PC-3 (cell line): ENCODE measurements around the gene CNTNAP2. TPM values are rescaled to one million over a fixed set of nuclear protein-coding genes. Genes with fewer than 3 reads are reported as not detected.

Source experiments
- ATAC-seq: fragments of 200-7000 bp; cut with Tn5 transposase; 2 replicates; pipeline ENCODE4 v1.9.1; 2020; ENCODE audit warnings: mild to moderate bottlenecking, moderate library complexity
- BruUV-seq: library from RNA; stranded (reverse); fragments of 400-500 nt; replicated peaks from 2 replicates; lab custom pipeline; 2021; lab: Mats Ljungman, UMichigan
- CTCF ChIA-PET: fragments of 300-600 bp; sonication (Branson Sonifier 250); formaldehyde crosslinking; loops from one replicate; lab custom pipeline; 2022; ENCODE audit warnings: antibody characterized with exemption; lab: Charles Lee
- POLR2A ChIA-PET: fragments of 300-600 bp; sonication (Branson Sonifier 250); formaldehyde crosslinking; loops from one replicate; lab custom pipeline; 2022; ENCODE audit warnings: antibody characterized with exemption; ENCODE audit not compliant: unreplicated experiment; lab: Charles Lee
- DNase-seq: peaks from one replicate; pipeline ENCODE4 v3.0.0-alpha.2; 2015
- H2AFZ ChIP-seq: fragments of 300-600 bp; sonication (generic); 2 replicates; pipeline ENCODE4 v1.6.0; 2016; ENCODE audit warnings: antibody characterized with exemption, low read length
- H3F3A ChIP-seq: fragments of 300-600 bp; sonication (generic); one replicate; pipeline ENCODE4 v1.6.0; 2017; ENCODE audit warnings: antibody characterized with exemption, low read length, control low read depth, mild to moderate bottlenecking; ENCODE audit not compliant: unreplicated experiment
- H3K27ac ChIP-seq: fragments of 300-600 bp; sonication (generic); 2 replicates; pipeline ENCODE4 v1.5.1; 2016; ENCODE audit warnings: mild to moderate bottlenecking, low read length
- H3K27me3 ChIP-seq: fragments of 300-600 bp; sonication (generic); 2 replicates; pipeline ENCODE4 v1.6.1; 2016; ENCODE audit warnings: low read length, mixed read lengths
- H3K36me3 ChIP-seq: fragments of 300-600 bp; sonication (generic); 2 replicates; pipeline ENCODE4 v1.6.1; 2016; ENCODE audit warnings: low read depth, mixed run types, low read length, mixed read lengths
- H3K4me1 ChIP-seq: fragments of 300-600 bp; sonication (generic); 2 replicates; pipeline ENCODE4 v1.5.1; 2016; ENCODE audit warnings: low read length; ENCODE audit not compliant: insufficient read depth
- H3K4me2 ChIP-seq: fragments of 300-600 bp; sonication (generic); 2 replicates; pipeline ENCODE4 v1.6.0; 2016; ENCODE audit warnings: low read length
- H3K4me3 ChIP-seq: fragments of 300-600 bp; sonication (generic); 2 replicates; pipeline ENCODE4 v1.5.1; 2016; ENCODE audit warnings: mild to moderate bottlenecking, low read length, mixed read lengths
- H3K79me2 ChIP-seq: fragments of 300-600 bp; sonication (generic); 2 replicates; pipeline ENCODE4 v1.6.1; 2017; ENCODE audit warnings: low read length, mixed read lengths
- H3K9ac ChIP-seq: fragments of 300-600 bp; sonication (generic); 2 replicates; pipeline ENCODE4 v1.6.0; 2016; ENCODE audit warnings: mild to moderate bottlenecking, low read length
- H3K9me2 ChIP-seq: fragments of 300-600 bp; sonication (generic); replicated peaks from 2 replicates; pipeline ENCODE4 v1.6.1; 2016; ENCODE audit warnings: mixed run types, low read length, mixed read lengths
- H3K9me3 ChIP-seq: fragments of 300-600 bp; sonication (generic); 2 replicates; pipeline ENCODE4 v1.6.1; 2016; ENCODE audit warnings: low read length, mixed read lengths
- H4K20me1 ChIP-seq: fragments of 300-600 bp; sonication (generic); 2 replicates; pipeline ENCODE4 v1.6.1; 2016; ENCODE audit warnings: low read length, mixed read lengths
- CTCF ChIP-seq: fragments of 300-600 bp; sonication (generic); conservative IDR thresholded peaks from 2 replicates; pipeline ENCODE4 v1.5.1; 2017; ENCODE audit warnings: antibody characterized with exemption, low read depth, mild to moderate bottlenecking, low read length
- EZH2 ChIP-seq: fragments of 300-600 bp; sonication (generic); IDR thresholded peaks from one replicate; pipeline ENCODE4 v1.6.1; 2017; ENCODE audit warnings: antibody characterized with exemption, mild to moderate bottlenecking, low read length; ENCODE audit not compliant: unreplicated experiment
- EZH2phosphoT487 ChIP-seq: fragments of 300-600 bp; sonication (generic); IDR thresholded peaks from 2 replicates; pipeline ENCODE4 v1.6.1; 2018; ENCODE audit warnings: mild to moderate bottlenecking, antibody characterized with exemption, low read length, borderline replicate concordance
- intact Hi-C: fragments of 100-400 bp; cut with micrococcal nuclease; formaldehyde crosslinking; loops from 2 replicates; pipeline ENCODE4 v1.9.0; 2023
- total RNA-seq: library from RNA; depleted of rRNA; stranded (reverse); fragments of >200 nt; gene quantifications from 2 replicates; pipeline ENCODE4 v1.2.3, GENCODE V29; 2014

Gene CNTNAP2
- total RNA-seq, 1 experiment from 2014 or later: 1.5 TPM

GRCh38 chr7:147567043-147567442 lies 1450.4 kb downstream of the CNTNAP2 start:
- no peaks in the 10 kb centered on the region for H3K79me2 ChIP-seq
- H3F3A ChIP-seq: peaks cover 4% of the 10 kb centered on the region
- DNase-seq: no peak
- no peak overlapping the region for H3K4me2 ChIP-seq
- H3K27ac ChIP-seq: no peak overlapping the region
- BruUV-seq: no TSS peak
- intact Hi-C loops: loop anchor here (10.0 kb wide), 1 partner anchor 322 kb away; no protein-coding TSS in a partner anchor
- H3K9me3 ChIP-seq: no peaks in the 10 kb centered on the region
- no peak for ATAC-seq
- TF ChIP-seq EZH2 (no peak), CTCF (no peak), EZH2phosphoT487 (no peak)
- no peaks in the 10 kb centered on the region; the same call in 1 of the 2 replicates for H3K36me3 ChIP-seq
- H3K9me2 ChIP-seq: no peaks in the 10 kb centered on the region
- no peaks in the 10 kb centered on the region for H3K27me3 ChIP-seq
- ChIA-PET POLR2A (no interaction called here), CTCF (no interaction called here)
- no peak overlapping the region for H2AFZ ChIP-seq
- H3K9ac ChIP-seq: no peak overlapping the region
- H4K20me1 ChIP-seq: no peaks in the 10 kb centered on the region
- peaks cover 29% of the 10 kb centered on the region for H3K4me1 ChIP-seq
- H3K4me3 ChIP-seq: no peak overlapping the region

GRCh38 chr7:147569116-147569913 lies 1452.7 kb downstream of the CNTNAP2 start:
- Histone ChIP-seq H3K79me2 (no peaks in the 10 kb centered on the region), H3K9ac (peak overlapping the region; percentile 40), H4K20me1 (no peaks in the 10 kb centered on the region), H3K36me3 (no peaks in the 10 kb centered on the region; the same call in 1 of the 2 replicates), H3K27ac (peak overlapping the region; percentile 87), H3F3A (peaks cover 4% of the 10 kb centered on the region), H3K4me2 (peak overlapping the region; percentile 62), H3K4me3 (peak overlapping the region; percentile 27; the same call in 1 of the 2 replicates), H3K27me3 (no peaks in the 10 kb centered on the region), H3K9me2 (no peaks in the 10 kb centered on the region), H3K9me3 (0 out of 2 replicates have a peak, but pooled peaks cover 4% of the 10 kb centered on the region), H2AFZ (0 out of 2 replicates have a peak overlapping the region, but pooled peaks have one; percentile 5), H3K4me1 (peaks cover 32% of the 10 kb centered on the region)
- peak; percentile 65 for ATAC-seq
- DNase-seq: peak; percentile 88
- CTCF ChIA-PET: no interaction called here
- BruUV-seq: TSS peak; percentile 84
- intact Hi-C loops: loop anchor here (10.0 kb wide), 1 partner anchor 325 kb away; no protein-coding TSS in a partner anchor
- POLR2A ChIA-PET: no interaction called here
- TF ChIP-seq EZH2phosphoT487: no peak
- TF ChIP-seq EZH2: no peak
- no peak for TF ChIP-seq CTCF
